HepG2 (cell line): ENCODE measurements around the gene GART. TPM values are rescaled to one million over a fixed set of nuclear protein-coding genes. Genes with fewer than 3 reads are reported as not detected.

Experiments used
- ATAD3A ChIP-seq: sonication (generic); formaldehyde crosslinking; IDR thresholded peaks from 2 replicates; pipeline ENCODE4 v1.4.0; 2020; ENCODE audit warnings: missing genetic modification reagents
- GZF1 ChIP-seq: sonication (generic); formaldehyde crosslinking; IDR thresholded peaks from 2 replicates; pipeline ENCODE4 v1.5.1; 2020; ENCODE audit warnings: mild to moderate bottlenecking, missing genetic modification reagents
- HNF4A ChIP-seq: sonication (generic); formaldehyde crosslinking; IDR thresholded peaks from 2 replicates; pipeline ENCODE4 v1.4.0; 2020; ENCODE audit warnings: missing genetic modification reagents
- KMT2A ChIP-seq: sonication (generic); formaldehyde crosslinking; IDR thresholded peaks from 2 replicates; pipeline ENCODE4 v1.4.0; 2020; ENCODE audit warnings: missing genetic modification reagents
- MXI1 ChIP-seq: IDR thresholded peaks from 3 replicates; pipeline ENCODE4 v1.6.1; 2012; ENCODE audit warnings: low read depth, low read length, inconsistent platforms, borderline replicate concordance
- NR1H2 ChIP-seq: sonication (generic); formaldehyde crosslinking; IDR thresholded peaks from 2 replicates; pipeline ENCODE4 v1.8.1; 2022; ENCODE audit warnings: low read depth, missing genetic modification reagents, borderline replicate concordance
- PAX8 ChIP-seq: sonication (generic); formaldehyde crosslinking; IDR thresholded peaks from 2 replicates; pipeline ENCODE4 v1.8.0; 2022; ENCODE audit warnings: mild to moderate bottlenecking, missing genetic modification reagents, borderline replicate concordance
- RAD21 ChIP-seq: fragments of 450-650 bp; formaldehyde crosslinking; IDR thresholded peaks from 2 replicates; pipeline ENCODE4 v1.5.0; 2020; ENCODE audit warnings: mild to moderate bottlenecking
- SNAPC2 ChIP-seq: sonication (generic); formaldehyde crosslinking; IDR thresholded peaks from 2 replicates; pipeline ENCODE4 v1.8.1; 2022; ENCODE audit warnings: mild to moderate bottlenecking, missing genetic modification reagents
- THYN1 ChIP-seq: sonication (generic); formaldehyde crosslinking; IDR thresholded peaks from 2 replicates; pipeline ENCODE4 v1.8.1; 2023; ENCODE audit warnings: low read depth, mild to moderate bottlenecking, moderate library complexity, missing genetic modification reagents, borderline replicate concordance
- ZBTB8A ChIP-seq: sonication (generic); formaldehyde crosslinking; IDR thresholded peaks from 2 replicates; pipeline ENCODE4 v1.4.0; 2020; ENCODE audit warnings: mild to moderate bottlenecking, low read depth, missing genetic modification reagents, borderline replicate concordance
- ZFP36L2 ChIP-seq: sonication (generic); formaldehyde crosslinking; IDR thresholded peaks from 2 replicates; pipeline ENCODE4 v1.4.0; 2020; ENCODE audit warnings: missing genetic modification reagents
- ZNF232 ChIP-seq: sonication (generic); formaldehyde crosslinking; IDR thresholded peaks from 2 replicates; pipeline ENCODE4 v1.4.0; 2020; ENCODE audit warnings: missing genetic modification reagents, borderline replicate concordance
- polyA plus RNA-seq, 8 experiments: library from polyadenylated mRNA; depleted of rRNA in 3 of 8; stranded (reverse) in 7 of 8; unstranded in 1 of 8; fragments of >200 nt; fragmentation: Illumina TruSeq in 4 of 8; extraction: Trizol in 4 of 8; gene quantifications; 2 replicates each; pipeline versions ENCODE4 v1.2.1 to v1.2.3, GENCODE V29; 2011 to 2016; ENCODE audit warnings: low read depth in 4 of 8, missing spikeins in 1 of 8, mixed read lengths in 1 of 8; ENCODE audit not compliant: insufficient read depth in 1 of 8
- total RNA-seq, 5 experiments: library from RNA; depleted of rRNA; stranded (reverse); fragments of >200 nt; fragmentation: Illumina TruSeq; extraction: Trizol; gene quantifications; 2 replicates each; pipeline ENCODE4 v1.2.3, GENCODE V29; 2016; ENCODE audit warnings: low read depth in 1 of 5
- TF ChIP-seq, protein P1 (sequence below): IDR thresholded peaks from 2 replicates; pipeline ENCODE4 v1.6.1; 2012; ENCODE audit warnings: low read depth, low read length, improper control_type of control experiment
- TF ChIP-seq, protein P2 (sequence below): sonication (generic); formaldehyde crosslinking; IDR thresholded peaks from 2 replicates; pipeline ENCODE4 v1.4.0; 2020; ENCODE audit warnings: missing genetic modification reagents
- TF ChIP-seq, protein P3 (sequence below): sonication (generic); formaldehyde crosslinking; IDR thresholded peaks from 2 replicates; pipeline ENCODE4 v1.8.1; 2023; ENCODE audit warnings: missing genetic modification reagents, mild to moderate bottlenecking, borderline replicate concordance
- TF ChIP-seq, protein P4 (sequence below): sonication (generic); formaldehyde crosslinking; conservative IDR thresholded peaks from 2 replicates; pipeline ENCODE4 v1.4.0; 2020; ENCODE audit warnings: missing genetic modification reagents
- TF ChIP-seq, protein P5 (sequence below): sonication (generic); formaldehyde crosslinking; IDR thresholded peaks from 2 replicates; pipeline ENCODE4 v1.4.0; 2020; ENCODE audit warnings: mild to moderate bottlenecking, missing genetic modification reagents
- TF ChIP-seq, protein P6 (sequence below): sonication (generic); formaldehyde crosslinking; IDR thresholded peaks from 2 replicates; pipeline ENCODE4 v1.4.0; 2020; ENCODE audit warnings: missing genetic modification reagents

The GART gene
- total and polyA plus RNA-seq, 2 of the 13 experiments (the other 11 are each of a cell fraction or from before 2014, with no cell fraction given), result 17.9 to 109 TPM

DNA sequence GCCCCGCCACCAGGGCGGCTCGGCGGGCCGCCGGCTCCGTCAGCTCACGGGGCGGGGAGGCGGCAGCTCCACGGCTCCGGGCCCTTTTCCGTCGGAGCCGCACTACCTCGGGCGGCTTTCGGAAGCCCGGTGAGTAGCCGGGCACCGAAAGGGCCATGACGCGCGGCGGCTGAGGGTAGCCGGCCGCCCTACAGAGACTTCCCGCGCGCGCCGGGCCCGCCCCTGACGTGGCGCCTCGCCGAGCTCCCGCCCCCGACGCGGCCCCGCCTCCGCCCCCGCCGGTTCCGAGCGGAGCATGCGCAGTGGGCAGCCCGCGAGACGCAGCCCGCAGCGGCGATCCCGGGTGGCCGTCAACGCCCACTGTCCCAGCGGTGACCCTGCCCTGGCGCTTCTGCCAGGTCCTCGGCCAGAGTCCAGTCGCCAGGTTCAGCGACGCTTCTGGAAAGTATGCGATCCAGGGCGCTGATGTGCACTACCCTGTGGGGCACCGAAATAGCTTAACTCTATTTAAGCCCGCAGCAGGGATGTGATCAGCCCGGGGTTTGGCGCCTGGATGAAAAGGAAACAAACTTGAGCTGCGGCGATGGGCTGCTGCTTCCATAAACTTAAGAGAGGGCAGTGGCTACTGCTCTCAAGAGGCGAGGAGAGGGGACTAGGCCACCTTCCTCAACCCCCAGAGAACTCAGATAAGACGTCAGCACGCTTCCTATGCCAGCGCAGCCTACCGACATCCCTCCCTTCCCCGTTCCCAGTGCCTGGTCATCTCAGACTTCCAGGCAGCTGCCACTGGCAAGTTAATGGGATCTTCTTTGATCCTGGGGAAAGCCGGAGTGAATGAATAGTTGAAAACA lies 46.8 kb upstream of the GART start, which contains the start of gene DONSON (continued):
- no peak for TF ChIP-seq THYN1
- no peak for TF ChIP-seq PAX8 (CRISPR knock-in tag)
- TF ChIP-seq, protein P1, sequence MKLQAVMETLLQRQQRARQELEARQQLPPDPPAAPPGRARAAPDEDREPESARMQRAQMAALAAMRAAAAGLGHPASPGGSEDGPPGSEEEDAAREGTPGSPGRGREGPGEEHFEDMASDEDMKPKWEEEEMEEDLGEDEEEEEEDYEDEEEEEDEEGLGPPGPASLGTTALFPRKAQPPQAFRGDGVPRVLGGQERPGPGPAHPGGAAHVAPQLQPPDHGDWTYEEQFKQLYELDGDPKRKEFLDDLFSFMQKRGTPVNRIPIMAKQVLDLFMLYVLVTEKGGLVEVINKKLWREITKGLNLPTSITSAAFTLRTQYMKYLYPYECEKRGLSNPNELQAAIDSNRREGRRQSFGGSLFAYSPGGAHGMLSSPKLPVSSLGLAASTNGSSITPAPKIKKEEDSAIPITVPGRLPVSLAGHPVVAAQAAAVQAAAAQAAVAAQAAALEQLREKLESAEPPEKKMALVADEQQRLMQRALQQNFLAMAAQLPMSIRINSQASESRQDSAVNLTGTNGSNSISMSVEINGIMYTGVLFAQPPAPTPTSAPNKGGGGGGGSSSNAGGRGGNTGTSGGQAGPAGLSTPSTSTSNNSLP, result no peak; the same call in 1 of the 2 replicates
- no peak for TF ChIP-seq NR1H2
- no peak for TF ChIP-seq ATAD3A
- peak; percentile 47; the same call in 1 of the 2 replicates for TF ChIP-seq RAD21 (CRISPR knock-in tag)
- TF ChIP-seq MXI1, result no peak
- TF ChIP-seq KMT2A (CRISPR knock-in tag), result peak; percentile 62; the same call in 1 of the 2 replicates
- TF ChIP-seq ZBTB8A (CRISPR knock-in tag), result no peak
- TF ChIP-seq, protein P2, sequence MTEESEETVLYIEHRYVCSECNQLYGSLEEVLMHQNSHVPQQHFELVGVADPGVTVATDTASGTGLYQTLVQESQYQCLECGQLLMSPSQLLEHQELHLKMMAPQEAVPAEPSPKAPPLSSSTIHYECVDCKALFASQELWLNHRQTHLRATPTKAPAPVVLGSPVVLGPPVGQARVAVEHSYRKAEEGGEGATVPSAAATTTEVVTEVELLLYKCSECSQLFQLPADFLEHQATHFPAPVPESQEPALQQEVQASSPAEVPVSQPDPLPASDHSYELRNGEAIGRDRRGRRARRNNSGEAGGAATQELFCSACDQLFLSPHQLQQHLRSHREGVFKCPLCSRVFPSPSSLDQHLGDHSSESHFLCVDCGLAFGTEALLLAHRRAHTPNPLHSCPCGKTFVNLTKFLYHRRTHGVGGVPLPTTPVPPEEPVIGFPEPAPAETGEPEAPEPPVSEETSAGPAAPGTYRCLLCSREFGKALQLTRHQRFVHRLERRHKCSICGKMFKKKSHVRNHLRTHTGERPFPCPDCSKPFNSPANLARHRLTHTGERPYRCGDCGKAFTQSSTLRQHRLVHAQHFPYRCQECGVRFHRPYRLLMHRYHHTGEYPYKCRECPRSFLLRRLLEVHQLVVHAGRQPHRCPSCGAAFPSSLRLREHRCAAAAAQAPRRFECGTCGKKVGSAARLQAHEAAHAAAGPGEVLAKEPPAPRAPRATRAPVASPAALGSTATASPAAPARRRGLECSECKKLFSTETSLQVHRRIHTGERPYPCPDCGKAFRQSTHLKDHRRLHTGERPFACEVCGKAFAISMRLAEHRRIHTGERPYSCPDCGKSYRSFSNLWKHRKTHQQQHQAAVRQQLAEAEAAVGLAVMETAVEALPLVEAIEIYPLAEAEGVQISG, result peak; percentile 77
- TF ChIP-seq ZFP36L2 (CRISPR knock-in tag), result no peak
- TF ChIP-seq, protein P3, sequence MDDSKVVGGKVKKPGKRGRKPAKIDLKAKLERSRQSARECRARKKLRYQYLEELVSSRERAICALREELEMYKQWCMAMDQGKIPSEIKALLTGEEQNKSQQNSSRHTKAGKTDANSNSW, result no peak; the same call in 1 of the 2 replicates
- TF ChIP-seq GZF1, result peak; percentile 29; the same call in 1 of the 2 replicates
- TF ChIP-seq, protein P4, sequence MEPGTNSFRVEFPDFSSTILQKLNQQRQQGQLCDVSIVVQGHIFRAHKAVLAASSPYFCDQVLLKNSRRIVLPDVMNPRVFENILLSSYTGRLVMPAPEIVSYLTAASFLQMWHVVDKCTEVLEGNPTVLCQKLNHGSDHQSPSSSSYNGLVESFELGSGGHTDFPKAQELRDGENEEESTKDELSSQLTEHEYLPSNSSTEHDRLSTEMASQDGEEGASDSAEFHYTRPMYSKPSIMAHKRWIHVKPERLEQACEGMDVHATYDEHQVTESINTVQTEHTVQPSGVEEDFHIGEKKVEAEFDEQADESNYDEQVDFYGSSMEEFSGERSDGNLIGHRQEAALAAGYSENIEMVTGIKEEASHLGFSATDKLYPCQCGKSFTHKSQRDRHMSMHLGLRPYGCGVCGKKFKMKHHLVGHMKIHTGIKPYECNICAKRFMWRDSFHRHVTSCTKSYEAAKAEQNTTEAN, result peak; percentile 77
- TF ChIP-seq, protein P5, sequence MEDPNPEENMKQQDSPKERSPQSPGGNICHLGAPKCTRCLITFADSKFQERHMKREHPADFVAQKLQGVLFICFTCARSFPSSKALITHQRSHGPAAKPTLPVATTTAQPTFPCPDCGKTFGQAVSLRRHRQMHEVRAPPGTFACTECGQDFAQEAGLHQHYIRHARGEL, result 0 out of 2 replicates have a peak, but pooled peaks have one; percentile 33
- TF ChIP-seq, protein P6, sequence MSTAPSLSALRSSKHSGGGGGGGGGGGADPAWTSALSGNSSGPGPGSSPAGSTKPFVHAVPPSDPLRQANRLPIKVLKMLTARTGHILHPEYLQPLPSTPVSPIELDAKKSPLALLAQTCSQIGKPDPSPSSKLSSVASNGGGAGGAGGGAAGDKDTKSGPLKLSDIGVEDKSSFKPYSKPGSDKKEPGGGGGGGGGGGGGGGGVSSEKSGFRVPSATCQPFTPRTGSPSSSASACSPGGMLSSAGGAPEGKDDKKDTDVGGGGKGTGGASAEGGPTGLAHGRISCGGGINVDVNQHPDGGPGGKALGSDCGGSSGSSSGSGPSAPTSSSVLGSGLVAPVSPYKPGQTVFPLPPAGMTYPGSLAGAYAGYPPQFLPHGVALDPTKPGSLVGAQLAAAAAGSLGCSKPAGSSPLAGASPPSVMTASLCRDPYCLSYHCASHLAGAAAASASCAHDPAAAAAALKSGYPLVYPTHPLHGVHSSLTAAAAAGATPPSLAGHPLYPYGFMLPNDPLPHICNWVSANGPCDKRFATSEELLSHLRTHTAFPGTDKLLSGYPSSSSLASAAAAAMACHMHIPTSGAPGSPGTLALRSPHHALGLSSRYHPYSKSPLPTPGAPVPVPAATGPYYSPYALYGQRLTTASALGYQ (CRISPR knock-in tag), result 0 out of 2 replicates have a peak, but pooled peaks have one; percentile 33
- TF ChIP-seq ZNF232, result peak; percentile 68; the same call in 1 of the 2 replicates
- no peak; the same call in 1 of the 2 replicates for TF ChIP-seq SNAPC2 (CRISPR knock-in tag)
- TF ChIP-seq HNF4A (CRISPR knock-in tag), result peak; percentile 94
